GM12878 (cell line): ENCODE results near the gene BNIP2. TPM values are rescaled to one million over a fixed set of nuclear protein-coding genes. Genes with fewer than 3 reads are reported as not detected.
A peak's percentile ranks its signal among the peaks of the same experiment; 100 is the strongest.

Experiments used
- CEBPB ChIP-seq, 2 experiments: fragments of 150-350 bp in 1 of 2; IDR thresholded peaks; 2 replicates each; pipeline ENCODE4 v1.6.1; 2012 to 2014; ENCODE audit warnings: low read depth in 2 of 2, low read length in 2 of 2, borderline replicate concordance in 1 of 2, inconsistent platforms in 1 of 2
- CHD2 ChIP-seq: IDR thresholded peaks from 2 replicates; pipeline ENCODE4 v1.6.1; 2011; ENCODE audit warnings: low read depth, low read length, improper control_type of control experiment, borderline replicate concordance
- CREB1 ChIP-seq: IDR thresholded peaks from 2 replicates; pipeline ENCODE4 v1.6.1; 2012; ENCODE audit warnings: low read depth, mild to moderate bottlenecking, inconsistent platforms
- EED ChIP-seq: sonication (generic); IDR thresholded peaks from 2 replicates; pipeline ENCODE4 v1.6.1; 2016; ENCODE audit warnings: antibody characterized with exemption, low read depth
- HCFC1 ChIP-seq: fragments of 150-350 bp; IDR thresholded peaks from 2 replicates; pipeline ENCODE4 v1.6.1; 2014; ENCODE audit warnings: low read length
- HDGF ChIP-seq: fragments of 450-650 bp; IDR thresholded peaks from 2 replicates; pipeline ENCODE4 v1.6.1; 2016; ENCODE audit warnings: antibody characterized with exemption
- JUNB ChIP-seq: IDR thresholded peaks from 2 replicates; pipeline ENCODE4 v1.6.1; 2016; ENCODE audit warnings: antibody characterized with exemption, mild to moderate bottlenecking
- NFYA ChIP-seq: IDR thresholded peaks from 2 replicates; pipeline ENCODE4 v1.6.1; 2011; ENCODE audit warnings: low read depth, mild to moderate bottlenecking, low read length, improper control_type of control experiment, borderline replicate concordance
- PAX5 ChIP-seq: IDR thresholded peaks from 2 replicates; pipeline ENCODE4 v1.6.1; 2011; ENCODE audit warnings: low read depth, low read length, borderline replicate concordance
- POLR2AphosphoS5 ChIP-seq: IDR thresholded peaks from 2 replicates; pipeline ENCODE4 v1.6.1; 2011; ENCODE audit warnings: mild to moderate bottlenecking, low read length, inconsistent platforms
- RAD51 ChIP-seq: fragments of 450-650 bp; IDR thresholded peaks from 2 replicates; pipeline ENCODE4 v1.6.1; 2016; ENCODE audit warnings: moderate library complexity, mild to moderate bottlenecking, inconsistent platforms
- RBBP5 ChIP-seq: fragments of 200-600 bp; sonication (generic); conservative IDR thresholded peaks from 2 replicates; pipeline ENCODE4 v1.6.1; 2016
- SIX5 ChIP-seq: IDR thresholded peaks from 2 replicates; pipeline ENCODE4 v1.6.1; 2011; ENCODE audit warnings: mild to moderate bottlenecking, low read depth, low read length, moderate library complexity; ENCODE audit not compliant: severe bottlenecking
- SMAD1 ChIP-seq: fragments of 450-650 bp; IDR thresholded peaks from 2 replicates; pipeline ENCODE4 v1.6.1; 2018; ENCODE audit warnings: mild to moderate bottlenecking, low read depth; ENCODE audit not compliant: partially characterized antibody
- SUPT20H ChIP-seq: IDR thresholded peaks from 2 replicates; pipeline ENCODE4 v1.6.1; 2011; ENCODE audit warnings: low read depth, mild to moderate bottlenecking, low read length, moderate library complexity, borderline replicate concordance; ENCODE audit not compliant: control insufficient read depth
- TAF1 ChIP-seq: IDR thresholded peaks from 2 replicates; pipeline ENCODE4 v1.6.1; 2011; ENCODE audit warnings: mild to moderate bottlenecking, low read depth, low read length, borderline replicate concordance
- ZBED1 ChIP-seq: IDR thresholded peaks from 2 replicates; pipeline ENCODE4 v1.6.1; 2016; ENCODE audit warnings: borderline replicate concordance
- ZNF24 ChIP-seq: fragments of 450-650 bp; IDR thresholded peaks from 2 replicates; pipeline ENCODE4 v1.6.1; 2017; ENCODE audit warnings: antibody characterized with exemption, mild to moderate bottlenecking
- polyA plus RNA-seq, 11 experiments: library from polyadenylated mRNA; depleted of rRNA in 4 of 11; unstranded in 6 of 11; stranded (reverse) in 5 of 11; fragments of >200 nt; fragmentation: Nextera tagmentation in 4 of 11; fragmentation: Illumina TruSeq in 1 of 11; extraction: Ambion mirVana in 4 of 11; extraction: Trizol in 1 of 11; gene quantifications; 1 replicate in 1 of 11; 2 replicates in 10 of 11; pipeline versions ENCODE4 v1.2.1 to v1.2.3, GENCODE V29; 2011 to 2016; ENCODE audit warnings: inconsistent platforms in 2 of 11, missing spikeins in 2 of 11, low read depth in 1 of 11
- total RNA-seq, 4 experiments: library from RNA; depleted of rRNA in 3 of 4; stranded (reverse); fragments of >200 nt in 3 of 4; fragmentation: Illumina TruSeq in 1 of 4; extraction: Trizol in 1 of 4; gene quantifications; 2 replicates each; pipeline versions ENCODE4 v1.2.1 to v1.2.3, GENCODE V29; 2013 to 2021
- TF ChIP-seq, protein P1 (sequence below): fragments of 450-650 bp; formaldehyde crosslinking; IDR thresholded peaks from 2 replicates; pipeline ENCODE4 v1.4.0; 2022; ENCODE audit warnings: mild to moderate bottlenecking, moderate library complexity
- TF ChIP-seq, protein P2 (sequence below): fragments of 150-350 bp; IDR thresholded peaks from 2 replicates; pipeline ENCODE4 v1.6.1; 2014; ENCODE audit warnings: mild to moderate bottlenecking, low read depth, low read length
- TF ChIP-seq, protein P3 (sequence below): fragments of 450-650 bp; IDR thresholded peaks from 2 replicates; pipeline ENCODE4 v1.6.1; 2017; ENCODE audit warnings: mild to moderate bottlenecking, moderate library complexity
- TF ChIP-seq, protein P4 (sequence below): fragments of 450-650 bp; conservative IDR thresholded peaks from 2 replicates; pipeline ENCODE4 v1.6.1; 2017; ENCODE audit warnings: mild to moderate bottlenecking, moderate library complexity

Gene BNIP2
- total and polyA plus RNA-seq, 10 of the 15 experiments (the other 5 are each of a cell fraction or from before 2014, with no cell fraction given) = 29.9 to 122 (median 67.7) TPM

DNA sequence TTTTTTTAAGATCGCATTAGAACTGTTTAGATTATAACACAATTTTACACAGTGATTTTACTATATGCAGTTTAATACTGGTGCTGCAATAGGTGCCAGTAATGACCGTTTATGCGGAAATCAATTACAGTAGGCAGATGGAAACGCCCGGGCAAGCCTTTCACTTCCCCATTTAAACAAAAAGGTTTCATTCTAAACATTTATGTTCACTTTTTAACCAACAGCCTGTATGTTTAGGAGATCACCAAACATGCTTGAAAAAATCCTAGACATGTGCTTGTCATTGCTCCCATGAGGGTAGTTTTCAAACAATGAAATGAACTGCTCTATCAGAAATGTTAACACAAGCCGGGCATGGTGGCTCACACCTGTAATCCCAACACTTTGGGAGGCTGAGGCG is 2.7 kb downstream of the BNIP2 start (continued):
- TF ChIP-seq, protein P1, sequence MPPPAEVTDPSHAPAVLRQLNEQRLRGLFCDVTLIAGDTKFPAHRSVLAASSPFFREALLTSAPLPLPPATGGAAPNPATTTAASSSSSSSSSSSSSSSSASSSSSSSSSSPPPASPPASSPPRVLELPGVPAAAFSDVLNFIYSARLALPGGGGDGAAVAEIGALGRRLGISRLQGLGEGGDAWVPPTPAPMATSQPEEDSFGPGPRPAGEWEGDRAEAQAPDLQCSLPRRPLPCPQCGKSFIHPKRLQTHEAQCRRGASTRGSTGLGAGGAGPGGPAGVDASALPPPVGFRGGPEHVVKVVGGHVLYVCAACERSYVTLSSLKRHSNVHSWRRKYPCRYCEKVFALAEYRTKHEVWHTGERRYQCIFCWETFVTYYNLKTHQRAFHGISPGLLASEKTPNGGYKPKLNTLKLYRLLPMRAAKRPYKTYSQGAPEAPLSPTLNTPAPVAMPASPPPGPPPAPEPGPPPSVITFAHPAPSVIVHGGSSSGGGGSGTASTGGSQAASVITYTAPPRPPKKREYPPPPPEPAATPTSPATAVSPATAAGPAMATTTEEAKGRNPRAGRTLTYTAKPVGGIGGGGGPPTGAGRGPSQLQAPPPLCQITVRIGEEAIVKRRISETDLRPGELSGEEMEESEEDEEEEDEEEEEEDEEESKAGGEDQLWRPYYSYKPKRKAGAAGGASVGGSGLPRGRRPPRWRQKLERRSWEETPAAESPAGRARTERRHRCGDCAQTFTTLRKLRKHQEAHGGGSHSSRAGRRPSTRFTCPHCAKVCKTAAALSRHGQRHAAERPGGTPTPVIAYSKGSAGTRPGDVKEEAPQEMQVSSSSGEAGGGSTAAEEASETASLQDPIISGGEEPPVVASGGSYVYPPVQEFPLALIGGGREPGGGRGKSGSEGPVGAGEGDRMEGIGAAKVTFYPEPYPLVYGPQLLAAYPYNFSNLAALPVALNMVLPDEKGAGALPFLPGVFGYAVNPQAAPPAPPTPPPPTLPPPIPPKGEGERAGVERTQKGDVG = no peak
- no peak for TF ChIP-seq ZNF24
- no peak for TF ChIP-seq JUNB
- no peak for TF ChIP-seq TAF1
- 0 out of 2 replicates have a peak, but pooled peaks have one; percentile 49 for TF ChIP-seq HDGF
- TF ChIP-seq CHD2 = no peak
- no peak for TF ChIP-seq HCFC1
- TF ChIP-seq RAD51 = peak; percentile 35; the same call in 1 of the 2 replicates
- TF ChIP-seq EED = no peak
- TF ChIP-seq, protein P2, sequence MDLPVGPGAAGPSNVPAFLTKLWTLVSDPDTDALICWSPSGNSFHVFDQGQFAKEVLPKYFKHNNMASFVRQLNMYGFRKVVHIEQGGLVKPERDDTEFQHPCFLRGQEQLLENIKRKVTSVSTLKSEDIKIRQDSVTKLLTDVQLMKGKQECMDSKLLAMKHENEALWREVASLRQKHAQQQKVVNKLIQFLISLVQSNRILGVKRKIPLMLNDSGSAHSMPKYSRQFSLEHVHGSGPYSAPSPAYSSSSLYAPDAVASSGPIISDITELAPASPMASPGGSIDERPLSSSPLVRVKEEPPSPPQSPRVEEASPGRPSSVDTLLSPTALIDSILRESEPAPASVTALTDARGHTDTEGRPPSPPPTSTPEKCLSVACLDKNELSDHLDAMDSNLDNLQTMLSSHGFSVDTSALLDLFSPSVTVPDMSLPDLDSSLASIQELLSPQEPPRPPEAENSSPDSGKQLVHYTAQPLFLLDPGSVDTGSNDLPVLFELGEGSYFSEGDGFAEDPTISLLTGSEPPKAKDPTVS = no peak
- TF ChIP-seq, protein P3, sequence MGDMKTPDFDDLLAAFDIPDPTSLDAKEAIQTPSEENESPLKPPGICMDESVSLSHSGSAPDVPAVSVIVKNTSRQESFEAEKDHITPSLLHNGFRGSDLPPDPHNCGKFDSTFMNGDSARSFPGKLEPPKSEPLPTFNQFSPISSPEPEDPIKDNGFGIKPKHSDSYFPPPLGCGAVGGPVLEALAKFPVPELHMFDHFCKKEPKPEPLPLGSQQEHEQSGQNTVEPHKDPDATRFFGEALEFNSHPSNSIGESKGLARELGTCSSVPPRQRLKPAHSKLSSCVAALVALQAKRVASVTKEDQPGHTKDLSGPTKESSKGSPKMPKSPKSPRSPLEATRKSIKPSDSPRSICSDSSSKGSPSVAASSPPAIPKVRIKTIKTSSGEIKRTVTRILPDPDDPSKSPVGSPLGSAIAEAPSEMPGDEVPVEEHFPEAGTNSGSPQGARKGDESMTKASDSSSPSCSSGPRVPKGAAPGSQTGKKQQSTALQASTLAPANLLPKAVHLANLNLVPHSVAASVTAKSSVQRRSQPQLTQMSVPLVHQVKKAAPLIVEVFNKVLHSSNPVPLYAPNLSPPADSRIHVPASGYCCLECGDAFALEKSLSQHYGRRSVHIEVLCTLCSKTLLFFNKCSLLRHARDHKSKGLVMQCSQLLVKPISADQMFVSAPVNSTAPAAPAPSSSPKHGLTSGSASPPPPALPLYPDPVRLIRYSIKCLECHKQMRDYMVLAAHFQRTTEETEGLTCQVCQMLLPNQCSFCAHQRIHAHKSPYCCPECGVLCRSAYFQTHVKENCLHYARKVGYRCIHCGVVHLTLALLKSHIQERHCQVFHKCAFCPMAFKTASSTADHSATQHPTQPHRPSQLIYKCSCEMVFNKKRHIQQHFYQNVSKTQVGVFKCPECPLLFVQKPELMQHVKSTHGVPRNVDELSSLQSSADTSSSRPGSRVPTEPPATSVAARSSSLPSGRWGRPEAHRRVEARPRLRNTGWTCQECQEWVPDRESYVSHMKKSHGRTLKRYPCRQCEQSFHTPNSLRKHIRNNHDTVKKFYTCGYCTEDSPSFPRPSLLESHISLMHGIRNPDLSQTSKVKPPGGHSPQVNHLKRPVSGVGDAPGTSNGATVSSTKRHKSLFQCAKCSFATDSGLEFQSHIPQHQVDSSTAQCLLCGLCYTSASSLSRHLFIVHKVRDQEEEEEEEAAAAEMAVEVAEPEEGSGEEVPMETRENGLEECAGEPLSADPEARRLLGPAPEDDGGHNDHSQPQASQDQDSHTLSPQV = no peak
- no peak for TF ChIP-seq SUPT20H
- no peak for TF ChIP-seq SMAD1
- no peak for TF ChIP-seq NFYA
- TF ChIP-seq SIX5 = no peak
- no peak for TF ChIP-seq POLR2AphosphoS5
- TF ChIP-seq PAX5 = no peak
- TF ChIP-seq RBBP5 = no peak
- no peak for TF ChIP-seq CEBPB (IDR thresholded peaks at IDR 0.05; ENCODE audit: borderline replicate concordance in 1 of 2, low read depth in 2 of 2, low read length in 2 of 2)
- no peak for TF ChIP-seq ZBED1
- TF ChIP-seq, protein P4, sequence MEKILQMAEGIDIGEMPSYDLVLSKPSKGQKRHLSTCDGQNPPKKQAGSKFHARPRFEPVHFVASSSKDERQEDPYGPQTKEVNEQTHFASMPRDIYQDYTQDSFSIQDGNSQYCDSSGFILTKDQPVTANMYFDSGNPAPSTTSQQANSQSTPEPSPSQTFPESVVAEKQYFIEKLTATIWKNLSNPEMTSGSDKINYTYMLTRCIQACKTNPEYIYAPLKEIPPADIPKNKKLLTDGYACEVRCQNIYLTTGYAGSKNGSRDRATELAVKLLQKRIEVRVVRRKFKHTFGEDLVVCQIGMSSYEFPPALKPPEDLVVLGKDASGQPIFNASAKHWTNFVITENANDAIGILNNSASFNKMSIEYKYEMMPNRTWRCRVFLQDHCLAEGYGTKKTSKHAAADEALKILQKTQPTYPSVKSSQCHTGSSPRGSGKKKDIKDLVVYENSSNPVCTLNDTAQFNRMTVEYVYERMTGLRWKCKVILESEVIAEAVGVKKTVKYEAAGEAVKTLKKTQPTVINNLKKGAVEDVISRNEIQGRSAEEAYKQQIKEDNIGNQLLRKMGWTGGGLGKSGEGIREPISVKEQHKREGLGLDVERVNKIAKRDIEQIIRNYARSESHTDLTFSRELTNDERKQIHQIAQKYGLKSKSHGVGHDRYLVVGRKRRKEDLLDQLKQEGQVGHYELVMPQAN = peak; percentile 40; the same call in 1 of the 2 replicates
- TF ChIP-seq CREB1 = no peak
